K562 (cell line): ENCODE measurements around the gene PCBP2. TPM values are rescaled to one million over a fixed set of nuclear protein-coding genes. Genes with fewer than 3 reads are reported as not detected.

ENCODE experiments used
- ATF3 ChIP-seq, 2 experiments: fragments of 450-650 bp in 1 of 2; sonication (generic) in 1 of 2; formaldehyde crosslinking in 1 of 2; IDR thresholded peaks in 1 of 2; conservative IDR thresholded peaks in 1 of 2; 2 replicates each; pipeline versions ENCODE4 v1.6.1 to v1.8.1; 2016 to 2023; ENCODE audit warnings: mild to moderate bottlenecking in 2 of 2, moderate library complexity in 2 of 2, inconsistent platforms in 1 of 2, missing genetic modification reagents in 1 of 2
- CLOCK ChIP-seq: fragments of 250-450 bp; sonication (Bioruptor Pico); IDR thresholded peaks from 2 replicates; pipeline ENCODE4 v1.4.0; 2020; ENCODE audit warnings: mild to moderate bottlenecking, moderate library complexity, borderline replicate concordance
- DACH1 ChIP-seq: fragments of 450-650 bp; IDR thresholded peaks from 2 replicates; pipeline ENCODE4 v1.6.1; 2018; ENCODE audit not compliant: partially characterized antibody
- E2F3 ChIP-seq: fragments of 250-450 bp; sonication (Bioruptor Pico); IDR thresholded peaks from 2 replicates; pipeline ENCODE4 v1.4.0; 2020; ENCODE audit warnings: mild to moderate bottlenecking
- ETV5 ChIP-seq: sonication (generic); formaldehyde crosslinking; IDR thresholded peaks from 2 replicates; pipeline ENCODE4 v1.4.0; 2020; ENCODE audit warnings: low read depth, mild to moderate bottlenecking, missing genetic modification reagents
- FOXO4 ChIP-seq: fragments of 450-650 bp; formaldehyde crosslinking; IDR thresholded peaks from 2 replicates; pipeline ENCODE4 v1.4.0; 2020; ENCODE audit warnings: mild to moderate bottlenecking, moderate library complexity
- KDM5B ChIP-seq: fragments of 200-600 bp; sonication (generic); IDR thresholded peaks from 2 replicates; pipeline ENCODE4 v1.6.1; 2012; ENCODE audit warnings: low read depth, mild to moderate bottlenecking, moderate library complexity, low read length, control low read depth, inconsistent platforms; ENCODE audit not compliant: insufficient replicate concordance
- MTA3 ChIP-seq: fragments of 450-650 bp; formaldehyde crosslinking; IDR thresholded peaks from 2 replicates; pipeline ENCODE4 v1.6.1; 2017; ENCODE audit warnings: mild to moderate bottlenecking, borderline replicate concordance
- NFIC ChIP-seq: fragments of 450-650 bp; IDR thresholded peaks from 2 replicates; pipeline ENCODE4 v1.6.1; 2017; ENCODE audit warnings: mild to moderate bottlenecking, inconsistent platforms
- PYGO2 ChIP-seq: fragments of 450-650 bp; IDR thresholded peaks from 2 replicates; pipeline ENCODE4 v1.6.1; 2016; ENCODE audit warnings: mild to moderate bottlenecking, missing genetic modification characterization, moderate library complexity, missing compliant biosample characterization
- TEAD4 ChIP-seq, 2 experiments: sonication (generic) in 1 of 2; formaldehyde crosslinking in 1 of 2; IDR thresholded peaks; 2 replicates each; pipeline versions ENCODE4 v1.6.1 to v1.8.0; 2012 to 2022; ENCODE audit warnings: borderline replicate concordance in 1 of 2, inconsistent platforms in 1 of 2, low read length in 1 of 2, mild to moderate bottlenecking in 1 of 2, missing genetic modification reagents in 1 of 2
- TSC22D4 ChIP-seq: fragments of 450-650 bp; IDR thresholded peaks from 2 replicates; pipeline ENCODE4 v1.6.1; 2016; ENCODE audit warnings: missing genetic modification characterization, missing biosample characterization, control low read depth
- ZBTB7A ChIP-seq: IDR thresholded peaks from 2 replicates; pipeline ENCODE4 v1.6.1; 2011; ENCODE audit warnings: low read depth, mild to moderate bottlenecking, low read length, moderate library complexity, borderline replicate concordance; ENCODE audit not compliant: control insufficient read depth
- ZC3H4 ChIP-seq: sonication (generic); formaldehyde crosslinking; IDR thresholded peaks from 2 replicates; pipeline ENCODE4 v1.9.0; 2021; ENCODE audit warnings: missing genetic modification reagents, borderline replicate concordance
- ZNF316 ChIP-seq: fragments of 450-650 bp; IDR thresholded peaks from 2 replicates; pipeline ENCODE4 v1.6.1; 2016
- ZNF518B ChIP-seq: fragments of 250-450 bp; sonication (Bioruptor Pico); IDR thresholded peaks from 2 replicates; pipeline ENCODE4 v1.5.0; 2021; ENCODE audit warnings: mild to moderate bottlenecking, moderate library complexity
- ZNF778 ChIP-seq: fragments of 450-650 bp; formaldehyde crosslinking; IDR thresholded peaks from 2 replicates; pipeline ENCODE4 v1.4.0; 2020; ENCODE audit warnings: mild to moderate bottlenecking, moderate library complexity
- ZSCAN32 ChIP-seq: fragments of 450-650 bp; formaldehyde crosslinking; IDR thresholded peaks from 2 replicates; pipeline ENCODE4 v1.4.0; 2020; ENCODE audit warnings: mild to moderate bottlenecking, moderate library complexity
- polyA plus RNA-seq, 8 experiments: library from polyadenylated mRNA; depleted of rRNA in 4 of 8; stranded (reverse) in 5 of 8; unstranded in 3 of 8; fragments of >200 nt; fragmentation: Nextera tagmentation in 2 of 8; fragmentation: Illumina TruSeq in 1 of 8; extraction: Ambion mirVana in 2 of 8; extraction: Trizol in 1 of 8; gene quantifications; 2 replicates each; pipeline versions ENCODE4 v1.2.1 to v1.2.3, GENCODE V29; 2011 to 2014; ENCODE audit warnings: inconsistent platforms in 1 of 8, missing spikeins in 1 of 8
- total RNA-seq, 7 experiments: library from RNA; depleted of rRNA in 6 of 7; stranded (reverse); fragments of >200 nt in 6 of 7; fragmentation: Illumina TruSeq in 2 of 7; extraction: Trizol in 2 of 7; gene quantifications; 2 replicates each; pipeline versions ENCODE4 v1.2.1 to v1.2.3, GENCODE V29; 2011 to 2021; ENCODE audit warnings: low replicate concordance in 1 of 7

Gene PCBP2
- total and polyA plus RNA-seq, 9 of the 15 experiments (the other 6 are each of a cell fraction or from before 2014, with no cell fraction given) = 137 to 831 (median 328) TPM

GRCh38 chr12:53441040-53441833 lies 10.7 kb upstream of the PCBP2 start, which contains the start of gene PRR13 (continued):
- TF ChIP-seq FOXO4 (CRISPR knock-in tag) = no peak
- TF ChIP-seq TEAD4 (IDR thresholded peaks at IDR 0.05; ENCODE audit: low read length) = peak; percentile 59
- TF ChIP-seq TEAD4 (CRISPR knock-in tag; IDR thresholded peaks at IDR 0.05; ENCODE audit: borderline replicate concordance) = no peak
- TF ChIP-seq MTA3 = 0 out of 2 replicates have a peak, but pooled peaks have one; percentile 8
- no peak for TF ChIP-seq ZNF778 (CRISPR knock-in tag)
- TF ChIP-seq ZNF518B (CRISPR knock-in tag) = no peak
- TF ChIP-seq CLOCK (CRISPR knock-in tag) = no peak
- TF ChIP-seq ZNF316 = no peak; the same call in 1 of the 2 replicates
- no peak for TF ChIP-seq NFIC
- TF ChIP-seq ATF3 (IDR thresholded peaks at IDR 0.05) = peak; percentile 70
- TF ChIP-seq ATF3 (CRISPR knock-in tag; conservative IDR thresholded peaks at IDR 0.05) = no peak
- no peak for TF ChIP-seq ZC3H4 (CRISPR knock-in tag)
- 0 out of 2 replicates have a peak, but pooled peaks have one; percentile 30 for TF ChIP-seq ETV5
- TF ChIP-seq DACH1 = no peak
- no peak for TF ChIP-seq PYGO2 (tag)
- TF ChIP-seq E2F3 (CRISPR knock-in tag) = no peak
- TF ChIP-seq KDM5B = peak; percentile 77
- TF ChIP-seq ZBTB7A = no peak
- TF ChIP-seq ZSCAN32 (CRISPR knock-in tag) = no peak
- no peak for TF ChIP-seq TSC22D4 (tag)
